Inflammatory macrophage treated with lipopolysaccharide for 4 hours (primary cell): Measurements from ENCODE around the gene PGBD2.
"Not testable (repeated sequence)": the region's sequence is repeated elsewhere in the genome, so short reads cannot be mapped to it uniquely, and the experiment has no call there.

Experiments used
- DNase-seq: peaks from one replicate; pipeline ENCODE4 v3.0.0-alpha.2; 2020

PGBD2 gene

DNA sequence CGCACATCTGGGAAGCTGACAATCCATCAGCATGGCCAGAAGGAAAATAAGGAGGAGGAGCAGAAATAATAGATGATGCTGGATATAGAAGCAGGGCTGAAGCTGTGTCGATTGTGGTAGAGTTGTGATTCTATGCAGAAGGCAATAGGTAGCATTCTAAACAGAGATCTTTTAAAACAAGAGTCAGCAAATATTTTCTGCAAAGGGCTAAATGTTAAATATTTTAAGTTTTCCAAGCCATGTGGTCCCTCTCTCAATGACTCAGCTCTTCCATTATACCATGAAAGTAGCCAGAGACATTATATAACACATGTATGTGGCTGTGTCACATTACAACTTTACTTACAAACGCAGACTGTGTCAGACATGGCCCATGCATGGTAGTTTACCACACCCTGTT is 21.2 kb downstream of the PGBD2 start:
- not testable (repeated sequence) for DNase-seq

DNA sequence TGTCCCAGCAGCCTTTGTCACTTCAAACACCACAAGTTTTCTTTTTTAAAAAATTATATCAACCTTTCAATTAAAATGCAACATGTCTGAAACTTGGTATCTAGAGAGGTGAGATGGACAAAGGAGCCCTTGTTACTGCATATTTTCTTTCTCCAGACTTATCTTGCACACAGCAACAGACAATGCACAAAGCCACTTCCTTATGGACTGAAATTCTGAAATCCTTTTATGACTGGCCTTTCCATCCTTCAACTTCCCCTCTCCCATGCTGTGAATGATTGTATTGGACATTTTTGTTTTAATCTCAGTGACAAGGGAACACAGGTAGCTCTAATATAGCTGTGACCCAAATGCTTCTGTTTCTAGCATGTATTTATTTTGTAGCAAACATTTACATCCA is 22.1 kb downstream of the PGBD2 start:
- peak; percentile 32 for DNase-seq

DNA sequence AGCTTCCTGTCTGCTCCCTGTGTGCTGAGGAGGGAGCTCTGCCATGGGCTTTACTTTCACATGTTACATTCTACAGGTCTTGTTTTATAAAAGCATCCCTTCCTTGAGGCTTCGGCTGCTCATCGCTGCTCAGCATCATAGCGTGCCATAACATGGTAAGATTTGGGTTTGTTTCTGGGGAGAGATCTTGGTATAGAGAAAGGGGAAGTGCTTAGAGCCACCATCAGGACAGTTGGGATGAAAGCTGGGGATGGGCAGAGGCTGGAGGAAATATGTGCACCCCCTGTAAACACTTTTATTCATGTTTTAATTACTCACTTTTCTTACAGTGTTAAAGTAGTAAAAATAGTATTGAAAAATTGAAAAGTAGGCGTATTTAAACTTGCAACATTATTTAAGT is 24.0 kb downstream of the PGBD2 start:
- DNase-seq: not testable (repeated sequence)

DNA sequence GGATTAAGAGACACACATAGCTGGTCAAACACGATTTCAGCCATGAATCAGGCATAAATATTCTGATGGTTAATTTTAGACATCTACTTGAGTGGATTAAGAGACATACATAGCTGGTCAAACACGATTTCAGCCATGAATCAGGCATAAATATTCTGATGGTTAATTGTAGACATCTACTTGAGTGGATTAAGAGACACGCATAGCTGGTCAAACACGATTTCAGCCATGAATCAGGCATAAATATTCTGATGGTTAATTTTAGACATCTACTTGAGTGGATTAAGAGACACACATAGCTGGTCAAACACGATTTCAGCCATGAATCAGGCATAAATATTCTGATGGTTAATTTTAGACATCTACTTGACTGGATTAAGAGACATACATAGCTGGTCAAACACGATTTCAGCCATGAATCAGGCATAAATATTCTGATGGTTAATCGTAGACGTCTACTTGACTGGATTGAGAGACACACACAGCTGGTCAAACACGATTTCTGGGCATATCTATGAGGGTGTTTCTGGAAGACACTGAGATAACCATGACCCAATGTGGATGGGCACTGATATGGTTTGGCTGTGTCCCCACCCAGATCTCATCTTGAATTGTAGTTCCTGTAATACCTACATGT is 32.3 kb downstream of the PGBD2 start:
- not testable (repeated sequence) for DNase-seq

DNA sequence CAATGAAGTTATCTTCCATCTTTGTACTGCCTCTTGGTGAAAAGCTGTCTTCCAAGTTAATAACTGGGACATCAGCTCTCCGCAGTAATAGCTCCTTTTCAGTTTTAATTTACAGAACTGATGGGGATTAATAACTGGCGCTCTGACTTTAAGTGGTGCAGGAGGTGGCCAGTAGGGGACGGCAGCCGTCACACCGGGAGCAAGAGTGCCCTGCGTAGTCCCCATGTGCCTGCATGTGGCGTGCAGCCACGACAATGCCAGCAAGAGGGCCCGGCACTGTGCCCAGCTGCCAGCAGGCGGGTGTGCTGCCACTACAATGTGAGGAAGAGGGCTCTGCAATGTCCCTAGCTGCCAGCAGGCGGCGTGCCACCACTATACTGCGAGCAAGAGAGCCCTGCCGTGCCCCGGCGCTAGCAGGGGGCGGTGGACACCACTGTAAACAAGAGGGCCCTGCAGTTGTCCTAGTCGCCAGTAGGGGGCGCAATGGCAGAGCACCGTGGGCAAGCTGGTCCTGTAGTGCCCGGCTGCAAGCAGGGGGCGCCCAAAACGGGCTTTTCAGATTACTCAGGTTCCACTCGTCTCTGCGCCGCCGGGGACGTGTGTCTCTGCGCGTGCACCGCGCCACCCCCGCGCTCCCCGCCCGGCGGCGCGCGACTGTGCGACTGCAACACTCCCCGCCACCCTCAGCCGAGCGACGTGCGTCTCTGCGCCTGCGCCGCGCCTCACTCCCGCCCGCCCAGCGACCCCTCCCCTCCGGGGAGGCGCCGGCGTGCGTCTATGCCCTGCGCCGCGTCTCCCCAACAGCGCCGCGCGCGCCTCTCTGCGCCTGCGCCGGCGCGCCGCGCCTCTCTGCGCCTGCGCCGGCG is 38.3 kb downstream of the PGBD2 start:
- DNase-seq: not testable (repeated sequence)

DNA sequence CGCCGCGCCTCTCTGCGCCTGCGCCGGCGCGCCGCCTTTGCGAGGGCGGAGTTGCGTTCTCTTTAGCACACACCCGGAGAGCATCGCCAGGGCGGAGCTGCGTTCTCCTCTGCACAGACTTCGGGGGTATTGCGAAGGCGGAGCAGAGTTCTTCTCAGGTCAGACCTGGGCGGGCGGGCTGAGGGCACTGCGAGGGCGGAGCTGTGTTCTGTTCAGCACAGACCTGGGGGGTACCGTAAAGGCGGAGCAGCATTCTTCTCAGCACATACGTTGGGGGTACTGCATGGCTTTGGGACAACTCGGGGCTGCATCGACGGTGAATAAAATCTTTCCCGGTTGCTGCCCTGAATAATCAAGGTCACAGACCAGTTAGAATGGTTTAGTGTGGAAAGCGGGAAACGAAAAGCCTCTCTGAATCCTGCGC is 39.0 kb downstream of the PGBD2 start:
- DNase-seq: not testable (repeated sequence)

DNA sequence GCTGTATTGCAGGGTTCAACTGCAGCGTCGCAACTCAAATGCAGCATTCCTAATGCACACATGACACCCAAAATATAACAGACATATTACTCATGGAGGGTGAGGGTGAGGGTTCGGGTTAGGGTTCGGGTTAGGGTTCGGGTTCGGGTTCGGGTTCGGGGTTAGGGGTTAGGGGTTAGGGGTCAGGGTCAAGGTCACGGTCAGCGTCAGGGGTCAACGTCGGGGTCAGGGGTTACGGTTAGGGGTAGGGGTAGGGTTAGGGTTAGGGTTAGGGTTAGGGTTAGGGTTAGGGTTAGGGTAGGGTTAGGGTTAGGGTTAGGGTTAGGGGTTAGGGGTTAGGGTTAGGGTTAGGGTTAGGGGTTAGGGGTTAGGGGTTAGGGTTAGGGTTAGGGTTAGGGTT is 39.4 kb downstream of the PGBD2 start:
- not testable (repeated sequence) for DNase-seq

DNA sequence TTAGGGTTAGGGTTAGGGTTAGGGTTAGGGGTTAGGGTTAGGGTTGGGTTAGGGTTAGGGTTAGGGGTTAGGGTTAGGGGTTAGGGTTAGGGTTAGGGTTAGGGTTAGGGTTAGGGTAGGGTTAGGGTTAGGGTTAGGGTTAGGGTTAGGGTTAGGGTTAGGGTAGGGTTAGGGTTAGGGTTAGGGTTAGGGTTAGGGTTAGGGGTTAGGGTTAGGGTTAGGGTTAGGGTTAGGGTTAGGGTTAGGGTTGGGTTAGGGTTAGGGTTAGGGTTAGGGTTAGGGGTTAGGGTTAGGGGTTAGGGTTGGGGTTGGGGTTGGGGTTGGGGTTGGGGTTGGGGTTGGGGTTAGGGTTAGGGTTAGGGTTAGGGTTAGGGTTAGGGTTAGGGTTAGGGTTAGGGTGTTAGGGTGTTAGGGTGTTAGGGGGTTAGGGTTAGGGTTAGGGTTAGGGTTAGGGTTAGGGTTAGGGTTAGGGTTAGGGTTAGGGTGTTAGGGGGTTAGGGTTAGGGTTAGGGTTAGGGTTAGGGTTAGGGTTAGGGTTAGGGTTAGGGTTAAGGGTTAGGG is 39.9 kb downstream of the PGBD2 start:
- DNase-seq: not testable (repeated sequence)
